HL-60 (cell line): Measurements from ENCODE around the gene DAB2IP.

Source experiments
- CTCF ChIP-seq: IDR thresholded peaks from one replicate; pipeline ENCODE4 v1.5.1; 2011; ENCODE audit warnings: low read length, control low read depth, inconsistent platforms; ENCODE audit not compliant: insufficient read depth
- POLR2AphosphoS5 ChIP-seq: IDR thresholded peaks from 2 replicates; pipeline ENCODE4 v1.6.1; 2012; ENCODE audit warnings: low read depth
- SPI1 ChIP-seq: IDR thresholded peaks from 2 replicates; pipeline ENCODE4 v1.6.1; 2012; ENCODE audit warnings: low read depth, mild to moderate bottlenecking, borderline replicate concordance

- no peak for TF ChIP-seq POLR2AphosphoS5
- no peak for TF ChIP-seq CTCF
- no peak for TF ChIP-seq SPI1
Measured at GRCh38 chr9:121773954-121774714, 122.7 kb downstream of the DAB2IP start.
